HCT116 (cell line): Measurements from ENCODE around the gene PDE4D.

ENCODE experiments used
- CEBPB ChIP-seq: IDR thresholded peaks from 2 replicates; pipeline ENCODE4 v1.6.1; 2012; ENCODE audit warnings: low read depth
- EZH2phosphoT487 ChIP-seq: fragments of 200-600 bp; IDR thresholded peaks from 2 replicates; pipeline ENCODE4 v1.6.1; 2018; ENCODE audit warnings: antibody characterized with exemption, borderline replicate concordance
- POLR2A ChIP-seq: IDR thresholded peaks from 2 replicates; pipeline ENCODE4 v1.7.0; 2011; ENCODE audit warnings: borderline replicate concordance; ENCODE audit not compliant: insufficient read depth, insufficient read length; ENCODE audit errors: extremely low read depth
- POLR2AphosphoS5 ChIP-seq: IDR thresholded peaks from 2 replicates; pipeline ENCODE4 v1.6.1; 2011; ENCODE audit warnings: mild to moderate bottlenecking, low read depth, low read length, moderate library complexity
- ZNF274 ChIP-seq: fragments of 200-500 bp; sonication (Bioruptor generic); IDR thresholded peaks from 2 replicates; pipeline ENCODE4 v1.6.1; 2014; ENCODE audit warnings: mild to moderate bottlenecking, low read depth, low read length, inconsistent platforms
- TF ChIP-seq, protein P1 (sequence below): IDR thresholded peaks from 2 replicates; pipeline ENCODE4 v1.6.1; 2012; ENCODE audit warnings: low read depth
- TF ChIP-seq, protein P2 (sequence below), 3 experiments: fragments of 200-600 bp in 1 of 3; sonication (generic) in 1 of 3; IDR thresholded peaks in 2 of 3; conservative IDR thresholded peaks in 1 of 3; 2 replicates each; pipeline ENCODE4 v1.5.1; 2012 to 2017; ENCODE audit warnings: low read depth in 2 of 3, low read length in 2 of 3, antibody characterized with exemption in 1 of 3, borderline replicate concordance in 1 of 3, control low read depth in 1 of 3, mild to moderate bottlenecking in 1 of 3, mixed read lengths in 1 of 3, mixed run types in 1 of 3, moderate library complexity in 1 of 3; ENCODE audit not compliant: insufficient read depth in 1 of 3
- TF ChIP-seq, protein P3 (sequence below): IDR thresholded peaks from 2 replicates; pipeline ENCODE4 v1.6.1; 2012

DNA sequence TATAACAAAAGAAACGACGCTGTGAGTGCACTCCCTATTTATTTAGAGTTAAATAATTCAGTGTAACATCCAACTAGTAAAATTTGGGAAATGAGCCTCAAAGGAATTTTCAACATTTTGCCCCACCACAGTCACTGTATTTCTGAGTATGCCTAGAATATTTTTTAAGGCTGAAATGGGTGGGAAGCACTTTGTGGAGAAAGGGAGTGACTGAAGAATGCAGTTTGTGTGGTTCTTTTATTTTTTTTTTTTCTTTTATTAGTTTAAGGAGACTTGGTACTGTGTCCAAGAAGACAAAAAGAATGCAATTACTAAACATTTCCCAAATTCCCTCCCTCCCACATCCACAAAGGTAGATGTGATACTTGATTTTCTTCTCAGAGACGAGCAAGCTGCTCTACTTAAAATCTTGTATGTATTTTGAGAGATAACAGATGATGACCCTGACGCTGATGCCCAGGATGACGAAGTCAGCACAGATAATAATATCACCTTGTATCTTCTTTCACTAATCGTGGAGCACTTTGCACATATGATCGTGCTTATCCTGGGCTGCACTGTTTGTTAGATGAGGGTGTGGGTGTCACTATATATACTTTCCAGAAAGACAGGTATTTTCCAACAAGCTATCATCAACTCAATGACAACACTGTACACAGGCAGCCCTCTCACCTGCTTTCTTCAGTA, 724.3 kb downstream of the PDE4D start:
- TF ChIP-seq POLR2A (no peak), EZH2phosphoT487 (no peak), CEBPB (no peak), ZNF274 (no peak), POLR2AphosphoS5 (no peak)
- TF ChIP-seq, protein P1, sequence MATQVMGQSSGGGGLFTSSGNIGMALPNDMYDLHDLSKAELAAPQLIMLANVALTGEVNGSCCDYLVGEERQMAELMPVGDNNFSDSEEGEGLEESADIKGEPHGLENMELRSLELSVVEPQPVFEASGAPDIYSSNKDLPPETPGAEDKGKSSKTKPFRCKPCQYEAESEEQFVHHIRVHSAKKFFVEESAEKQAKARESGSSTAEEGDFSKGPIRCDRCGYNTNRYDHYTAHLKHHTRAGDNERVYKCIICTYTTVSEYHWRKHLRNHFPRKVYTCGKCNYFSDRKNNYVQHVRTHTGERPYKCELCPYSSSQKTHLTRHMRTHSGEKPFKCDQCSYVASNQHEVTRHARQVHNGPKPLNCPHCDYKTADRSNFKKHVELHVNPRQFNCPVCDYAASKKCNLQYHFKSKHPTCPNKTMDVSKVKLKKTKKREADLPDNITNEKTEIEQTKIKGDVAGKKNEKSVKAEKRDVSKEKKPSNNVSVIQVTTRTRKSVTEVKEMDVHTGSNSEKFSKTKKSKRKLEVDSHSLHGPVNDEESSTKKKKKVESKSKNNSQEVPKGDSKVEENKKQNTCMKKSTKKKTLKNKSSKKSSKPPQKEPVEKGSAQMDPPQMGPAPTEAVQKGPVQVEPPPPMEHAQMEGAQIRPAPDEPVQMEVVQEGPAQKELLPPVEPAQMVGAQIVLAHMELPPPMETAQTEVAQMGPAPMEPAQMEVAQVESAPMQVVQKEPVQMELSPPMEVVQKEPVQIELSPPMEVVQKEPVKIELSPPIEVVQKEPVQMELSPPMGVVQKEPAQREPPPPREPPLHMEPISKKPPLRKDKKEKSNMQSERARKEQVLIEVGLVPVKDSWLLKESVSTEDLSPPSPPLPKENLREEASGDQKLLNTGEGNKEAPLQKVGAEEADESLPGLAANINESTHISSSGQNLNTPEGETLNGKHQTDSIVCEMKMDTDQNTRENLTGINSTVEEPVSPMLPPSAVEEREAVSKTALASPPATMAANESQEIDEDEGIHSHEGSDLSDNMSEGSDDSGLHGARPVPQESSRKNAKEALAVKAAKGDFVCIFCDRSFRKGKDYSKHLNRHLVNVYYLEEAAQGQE, result no peak
- TF ChIP-seq, protein P2, sequence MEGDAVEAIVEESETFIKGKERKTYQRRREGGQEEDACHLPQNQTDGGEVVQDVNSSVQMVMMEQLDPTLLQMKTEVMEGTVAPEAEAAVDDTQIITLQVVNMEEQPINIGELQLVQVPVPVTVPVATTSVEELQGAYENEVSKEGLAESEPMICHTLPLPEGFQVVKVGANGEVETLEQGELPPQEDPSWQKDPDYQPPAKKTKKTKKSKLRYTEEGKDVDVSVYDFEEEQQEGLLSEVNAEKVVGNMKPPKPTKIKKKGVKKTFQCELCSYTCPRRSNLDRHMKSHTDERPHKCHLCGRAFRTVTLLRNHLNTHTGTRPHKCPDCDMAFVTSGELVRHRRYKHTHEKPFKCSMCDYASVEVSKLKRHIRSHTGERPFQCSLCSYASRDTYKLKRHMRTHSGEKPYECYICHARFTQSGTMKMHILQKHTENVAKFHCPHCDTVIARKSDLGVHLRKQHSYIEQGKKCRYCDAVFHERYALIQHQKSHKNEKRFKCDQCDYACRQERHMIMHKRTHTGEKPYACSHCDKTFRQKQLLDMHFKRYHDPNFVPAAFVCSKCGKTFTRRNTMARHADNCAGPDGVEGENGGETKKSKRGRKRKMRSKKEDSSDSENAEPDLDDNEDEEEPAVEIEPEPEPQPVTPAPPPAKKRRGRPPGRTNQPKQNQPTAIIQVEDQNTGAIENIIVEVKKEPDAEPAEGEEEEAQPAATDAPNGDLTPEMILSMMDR (IDR thresholded peaks at IDR 0.05 in 2 of 3, conservative IDR thresholded peaks at IDR 0.05 in 1 of 3; ENCODE audit: borderline replicate concordance in 1 of 3, insufficient read depth in 1 of 3, low read depth in 2 of 3, low read length in 2 of 3), result no peak
- TF ChIP-seq, protein P3, sequence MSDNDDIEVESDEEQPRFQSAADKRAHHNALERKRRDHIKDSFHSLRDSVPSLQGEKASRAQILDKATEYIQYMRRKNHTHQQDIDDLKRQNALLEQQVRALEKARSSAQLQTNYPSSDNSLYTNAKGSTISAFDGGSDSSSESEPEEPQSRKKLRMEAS, result no peak
